GM21786 (cell line): ENCODE results near the gene DNAH3.

Experiments used
- ATAC-seq: cut with Tn5 transposase; IDR thresholded peaks from one replicate; pipeline ENCODE4 v1.9.1; 2021; ENCODE audit not compliant: unreplicated experiment

The DNAH3 gene

GRCh38 chr16:20886320-20886719, 264.3 kb downstream of the DNAH3 start:
- no peak for ATAC-seq

DNA sequence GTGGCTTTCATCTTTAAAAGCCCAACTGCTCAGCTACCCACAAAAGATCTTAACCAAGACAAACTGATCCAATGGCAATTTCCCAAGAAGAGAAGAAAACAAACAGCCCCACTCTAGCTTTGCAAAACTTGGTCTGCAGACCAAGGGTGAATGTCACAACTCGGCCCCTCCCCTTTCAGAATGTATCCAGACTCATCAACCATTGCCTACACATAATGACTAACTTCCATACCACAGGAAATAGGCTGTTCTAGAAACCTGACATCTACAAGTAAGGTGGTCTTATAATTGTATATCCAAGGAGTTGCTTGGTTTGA, 266.4 kb downstream of the DNAH3 start:
- no peak for ATAC-seq

DNA sequence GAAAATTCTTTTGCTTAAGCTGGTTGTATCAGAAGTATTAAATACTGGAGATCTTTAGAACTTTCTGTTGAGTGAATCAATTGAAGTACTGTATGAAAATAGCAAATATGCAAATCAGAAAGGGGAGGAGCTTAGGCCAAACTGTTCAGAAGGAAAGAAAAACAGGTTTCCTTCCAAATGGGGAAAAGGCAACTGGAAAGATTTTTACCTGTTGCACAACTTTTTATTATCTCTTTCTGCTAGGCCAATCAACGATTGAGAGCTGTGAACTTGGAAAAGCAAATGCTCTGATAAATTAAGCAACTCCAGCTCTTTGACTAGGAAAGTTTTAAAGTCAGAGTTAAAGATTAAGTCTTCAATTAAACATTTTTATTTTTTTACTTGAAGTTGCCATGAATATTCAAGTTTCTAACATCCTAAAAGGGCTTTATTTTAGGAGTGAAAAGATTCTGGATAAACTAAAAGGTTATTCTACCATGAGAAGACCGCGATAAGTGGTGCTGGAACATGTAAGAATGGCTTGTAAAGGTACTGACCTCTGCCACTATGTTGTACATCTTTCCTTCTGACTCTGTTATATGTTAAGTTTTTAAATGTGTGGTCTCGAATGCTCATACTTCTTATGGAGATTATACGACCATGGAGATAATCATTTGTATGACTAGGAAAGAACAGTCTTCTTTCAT, 266.9 kb downstream of the DNAH3 start:
- no peak for ATAC-seq
